GM12891 (cell line): ENCODE measurements around the gene ASCL1.

Experiments used
- DNase-seq: peaks from one replicate; pipeline ENCODE4 v3.0.0; 2011; ENCODE audit warnings: low spot score; ENCODE audit not compliant: insufficient read length
- FAIRE-seq: peaks from 2 replicates; lab custom pipeline; 2011; peaks lifted over from hg19 to GRCh38; lab: Jason Lieb, UNC
- PAX5 ChIP-seq: IDR thresholded peaks from 2 replicates; pipeline ENCODE4 v1.6.1; 2011; ENCODE audit warnings: low read length, moderate library complexity, mild to moderate bottlenecking; ENCODE audit not compliant: insufficient read depth, severe bottlenecking
- POLR2A ChIP-seq: IDR thresholded peaks from 2 replicates; pipeline ENCODE4 v1.6.1; 2011; ENCODE audit warnings: low read depth, low read length, control low read depth
- POLR2AphosphoS5 ChIP-seq: IDR thresholded peaks from 2 replicates; pipeline ENCODE4 v1.6.1; 2011; ENCODE audit warnings: low read depth, low read length, control low read depth
- POU2F2 ChIP-seq: IDR thresholded peaks from 2 replicates; pipeline ENCODE4 v1.6.1; 2011; ENCODE audit warnings: low read depth, mild to moderate bottlenecking, control low read depth, low read length, moderate library complexity
- SPI1 ChIP-seq: IDR thresholded peaks from 2 replicates; pipeline ENCODE4 v1.6.1; 2011; ENCODE audit warnings: low read depth, low read length, control low read depth
- TAF1 ChIP-seq: IDR thresholded peaks from 2 replicates; pipeline ENCODE4 v1.6.1; 2011; ENCODE audit warnings: low read depth, low read length, control low read depth

The ASCL1 gene

GRCh38 chr12:102962532-102962931 is 5.1 kb downstream of the ASCL1 start:
- no peak for FAIRE-seq
- no peak for TF ChIP-seq PAX5
- TF ChIP-seq TAF1: no peak
- no peak for TF ChIP-seq POLR2AphosphoS5
- no peak for TF ChIP-seq POLR2A
- no peak for TF ChIP-seq SPI1
- TF ChIP-seq POU2F2: no peak

GRCh38 chr12:102962986-102963385 is 5.5 kb downstream of the ASCL1 start:
- FAIRE-seq: no peak
- DNase-seq: no peak
- TF ChIP-seq POU2F2 (no peak), POLR2A (no peak), PAX5 (no peak), SPI1 (no peak), POLR2AphosphoS5 (no peak), TAF1 (no peak)

More at GRCh38 chr12:102962532-102962931, 5.1 kb downstream of the ASCL1 start:
- no peak for DNase-seq

GRCh38 chr12:102963796-102964195 is 6.3 kb downstream of the ASCL1 start:
- no peak for TF ChIP-seq PAX5
- no peak for TF ChIP-seq TAF1
- no peak for TF ChIP-seq POLR2AphosphoS5
- no peak for TF ChIP-seq POLR2A
- TF ChIP-seq SPI1: no peak
- TF ChIP-seq POU2F2: no peak
- FAIRE-seq (no peak), DNase-seq (no peak)

DNA sequence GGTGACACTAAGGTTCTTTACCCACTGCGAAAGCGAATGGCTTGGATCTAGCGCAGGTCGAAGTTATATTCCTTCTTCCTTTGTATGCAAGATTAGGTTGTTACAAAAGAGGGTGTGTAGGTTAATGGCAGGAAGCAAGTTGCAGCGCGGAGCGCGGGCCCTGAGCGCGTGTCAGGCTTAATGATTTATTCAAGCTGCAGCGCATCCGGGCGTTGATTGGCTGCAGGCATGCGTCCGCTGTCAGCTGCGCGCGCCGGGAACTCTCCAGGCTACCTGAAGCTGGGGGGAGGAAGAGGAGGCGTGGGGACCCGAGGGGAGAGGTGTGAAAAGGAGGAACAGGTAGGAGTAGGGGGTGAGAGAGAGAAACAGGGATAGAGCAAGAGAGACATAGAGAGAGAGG is 7.4 kb downstream of the ASCL1 start:
- FAIRE-seq (no peak), DNase-seq (no peak)
- no peak for TF ChIP-seq TAF1
- TF ChIP-seq SPI1: no peak
- no peak for TF ChIP-seq POLR2A

DNA sequence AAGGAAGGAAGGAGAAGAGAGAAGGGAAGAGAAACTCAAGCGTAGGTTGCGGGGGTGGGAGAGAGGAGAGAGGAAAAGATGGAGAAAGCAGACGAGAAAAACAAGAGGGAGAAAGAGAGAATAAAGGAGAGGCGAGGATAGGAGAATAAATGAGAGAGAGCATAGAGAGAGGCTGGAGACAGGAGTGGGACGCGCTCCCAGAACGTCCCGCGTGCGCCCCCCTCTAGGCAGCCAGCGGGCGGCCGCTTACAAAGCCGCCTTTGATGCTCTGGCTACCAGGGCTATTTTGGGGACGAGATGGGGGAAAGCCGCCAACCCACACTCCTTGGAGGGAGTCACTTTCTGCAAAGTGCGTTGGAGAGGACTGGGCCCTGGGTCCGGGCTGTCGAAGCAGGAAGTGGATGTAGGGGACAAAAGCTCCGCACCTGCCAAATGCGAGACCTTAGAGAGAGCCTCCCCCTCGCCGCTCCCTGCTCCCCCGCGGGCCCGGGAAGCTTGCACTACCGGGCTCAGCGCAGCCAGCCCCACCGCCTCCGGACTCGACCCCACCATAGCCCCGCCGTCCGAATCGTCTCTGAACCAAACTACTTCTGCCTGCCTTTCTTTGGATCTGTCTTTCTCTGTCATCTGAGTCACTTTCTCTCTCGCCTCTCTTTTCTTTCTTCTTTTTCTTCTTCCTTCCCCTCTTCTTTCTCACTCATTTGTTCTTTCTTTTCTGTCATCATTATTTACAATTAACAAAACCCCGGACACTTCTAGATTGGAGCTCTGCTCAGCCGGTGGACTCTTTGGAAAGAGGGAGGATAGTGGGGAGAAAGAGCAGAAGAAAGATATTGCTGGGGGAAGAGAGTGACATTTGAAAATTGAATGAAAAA is 8.0 kb downstream of the ASCL1 start:
- FAIRE-seq: no peak
- no peak for DNase-seq

GRCh38 chr12:102966200-102966863 is 8.9 kb downstream of the ASCL1 start:
- no peak for DNase-seq

More for the DNA sequence above, 8.0 kb downstream of the ASCL1 start:
- no peak for TF ChIP-seq POU2F2
- TF ChIP-seq POLR2AphosphoS5: no peak
- no peak for TF ChIP-seq POLR2A
- TF ChIP-seq SPI1: no peak
- no peak for TF ChIP-seq TAF1
- TF ChIP-seq PAX5: no peak

GRCh38 chr12:102970780-102971179 is 13.3 kb downstream of the ASCL1 start:
- FAIRE-seq (no peak), DNase-seq (no peak)
- no peak for TF ChIP-seq POU2F2
- TF ChIP-seq POLR2AphosphoS5: no peak
- no peak for TF ChIP-seq TAF1
- no peak for TF ChIP-seq POLR2A
- no peak for TF ChIP-seq PAX5
- TF ChIP-seq SPI1: no peak

More at GRCh38 chr12:102966200-102966863, 8.9 kb downstream of the ASCL1 start:
- no peak for FAIRE-seq
- no peak for TF ChIP-seq POLR2A
- TF ChIP-seq POU2F2: no peak
- no peak for TF ChIP-seq POLR2AphosphoS5
- no peak for TF ChIP-seq TAF1
- no peak for TF ChIP-seq PAX5
- no peak for TF ChIP-seq SPI1

- DNase-seq (no peak), FAIRE-seq (no peak)
- TF ChIP-seq PAX5: no peak
- TF ChIP-seq SPI1: no peak
- TF ChIP-seq POLR2A: no peak
- no peak for TF ChIP-seq TAF1
- no peak for TF ChIP-seq POLR2AphosphoS5
Observed at GRCh38 chr12:102971227-102971626, 13.8 kb downstream of the ASCL1 start.

GRCh38 chr12:102973583-102973982 is 16.1 kb downstream of the ASCL1 start:
- FAIRE-seq: no peak

GRCh38 chr12:102976609-102977280 is 19.3 kb downstream of the ASCL1 start:
- TF ChIP-seq POU2F2 (no peak), TAF1 (no peak), POLR2AphosphoS5 (no peak), POLR2A (no peak), PAX5 (no peak), SPI1 (no peak)
- no peak for FAIRE-seq
- DNase-seq: no peak

More at GRCh38 chr12:102973583-102973982, 16.1 kb downstream of the ASCL1 start:
- DNase-seq: no peak
- no peak for TF ChIP-seq SPI1
